PFSK-1 (cell line): ENCODE measurements around the gene GALR2.

Experiments used
- FOXP2 ChIP-seq: optimal IDR thresholded peaks from 2 replicates; pipeline ENCODE3; 2011; ENCODE audit warnings: borderline replicate concordance, control low read depth, inconsistent platforms; ENCODE audit not compliant: insufficient read depth; ENCODE audit errors: extremely low read length, extremely low read depth
- REST ChIP-seq, 2 experiments: IDR thresholded peaks; 2 replicates each; pipeline versions ENCODE4 v1.6.1 to v1.8.0; 2011 to 2012; ENCODE audit warnings: low read depth in 2 of 2, low read length in 2 of 2, control low read depth in 1 of 2, inconsistent platforms in 1 of 2, mild to moderate bottlenecking in 1 of 2, moderate library complexity in 1 of 2; ENCODE audit not compliant: insufficient read depth in 1 of 2
- TAF1 ChIP-seq: IDR thresholded peaks from 2 replicates; pipeline ENCODE4 v1.6.1; 2012; ENCODE audit warnings: low read length, control low read depth, borderline replicate concordance; ENCODE audit not compliant: insufficient read depth

GRCh38 chr17:76051561-76051960 lies 23.0 kb upstream of the GALR2 start:
- no peak for TF ChIP-seq REST (IDR thresholded peaks at IDR 0.05; ENCODE audit: insufficient read depth in 1 of 2, low read depth in 2 of 2, low read length in 2 of 2)
- no peak for TF ChIP-seq FOXP2
- no peak for TF ChIP-seq TAF1
